ENCODE data around the gene AFF1. TPM values are rescaled to one million over a fixed set of nuclear protein-coding genes. Genes with fewer than 3 reads are reported as not detected.
"Not testable (repeated sequence)": the region's sequence is repeated elsewhere in the genome, so short reads cannot be mapped to it uniquely, and the experiment has no call there.

AFF1 gene
- total RNA-seq, 1 donor from 2014 or later = 112 TPM

DNA sequence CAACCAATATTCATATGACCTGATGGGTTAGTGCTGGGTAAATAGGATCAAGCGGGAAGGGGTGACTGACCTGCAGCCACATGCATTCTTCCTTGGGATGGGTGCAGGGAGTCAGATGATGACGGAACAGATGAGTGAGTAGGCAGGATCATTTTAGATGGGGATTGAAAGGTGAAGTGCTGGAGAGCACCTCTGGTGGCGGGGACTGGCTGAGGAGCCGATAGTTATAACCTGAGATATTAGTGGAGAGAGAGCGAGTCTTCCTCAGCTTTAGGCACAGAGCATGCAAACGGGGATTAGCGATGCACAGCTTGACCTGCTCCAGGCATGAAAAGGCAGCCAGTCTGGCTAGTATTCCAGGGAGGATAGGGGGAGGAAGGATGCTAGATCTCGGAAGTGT lies 99.1 kb downstream of the AFF1 start:
- intact Hi-C loops (cut with DNase I) = no loop called here
- TF ChIP-seq CTCF (IDR thresholded peaks at IDR 0.05) = no peak
- H3K27me3 ChIP-seq = no peaks in the 10 kb centered on the region
- H3K27ac ChIP-seq = peak overlapping the region; percentile 28 to 48
- DNase-seq (ENCODE audit: low spot score in 2 of 2) = no peak
- no peaks in the 10 kb centered on the region for H3K9me3 ChIP-seq
- no peak overlapping the region for H3K4me3 ChIP-seq
- H3K36me3 ChIP-seq = no peaks in the 10 kb centered on the region
- H3K4me1 ChIP-seq = peaks cover 21 to 70% of the 10 kb centered on the region in 2 donors

DNA sequence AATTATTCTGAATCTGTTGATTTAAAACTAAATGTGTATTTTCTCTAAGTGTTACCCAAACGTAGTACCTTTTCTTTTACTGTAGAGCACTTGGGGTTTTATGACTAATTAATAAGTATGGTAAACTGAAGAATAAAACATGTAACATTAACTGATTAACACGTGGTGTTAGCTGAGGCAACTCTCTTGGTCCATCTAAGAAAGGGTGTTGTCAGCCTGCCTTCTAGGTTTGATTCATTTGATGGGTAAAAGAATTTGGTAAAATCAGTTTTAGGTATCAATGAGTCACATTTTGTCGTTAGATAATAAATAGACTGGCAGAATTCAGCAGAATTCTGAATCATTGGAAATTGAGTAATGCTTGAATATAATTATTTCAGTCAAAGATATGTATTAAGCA lies 99.7 kb downstream of the AFF1 start:
- Histone ChIP-seq H3K9me3 (no peaks in the 10 kb centered on the region), H3K27me3 (no peaks in the 10 kb centered on the region), H3K36me3 (no peaks in the 10 kb centered on the region), H3K4me1 (peaks cover 21 to 70% of the 10 kb centered on the region in 2 donors), H3K4me3 (no peak overlapping the region), H3K27ac (peak overlapping the region in 1 of 2 donors; percentile 28)
- intact Hi-C loops (cut with DNase I) = no loop called here
- TF ChIP-seq CTCF (IDR thresholded peaks at IDR 0.05) = no peak
- DNase-seq (ENCODE audit: low spot score in 2 of 2) = no peak

GRCh38 chr4:87035881-87036509 lies 101.2 kb downstream of the AFF1 start:
- no peak for DNase-seq (ENCODE audit: low spot score in 2 of 2)
- Histone ChIP-seq H3K4me1 (peaks cover 18 to 64% of the 10 kb centered on the region in 2 donors), H3K27me3 (no peaks in the 10 kb centered on the region), H3K27ac (peak overlapping the region; percentile 47 to 82), H3K9me3 (no peaks in the 10 kb centered on the region), H3K4me3 (no peak overlapping the region), H3K36me3 (no peaks in the 10 kb centered on the region)
- TF ChIP-seq CTCF (IDR thresholded peaks at IDR 0.05) = no peak
- intact Hi-C loops (cut with DNase I) = no loop called here

DNA sequence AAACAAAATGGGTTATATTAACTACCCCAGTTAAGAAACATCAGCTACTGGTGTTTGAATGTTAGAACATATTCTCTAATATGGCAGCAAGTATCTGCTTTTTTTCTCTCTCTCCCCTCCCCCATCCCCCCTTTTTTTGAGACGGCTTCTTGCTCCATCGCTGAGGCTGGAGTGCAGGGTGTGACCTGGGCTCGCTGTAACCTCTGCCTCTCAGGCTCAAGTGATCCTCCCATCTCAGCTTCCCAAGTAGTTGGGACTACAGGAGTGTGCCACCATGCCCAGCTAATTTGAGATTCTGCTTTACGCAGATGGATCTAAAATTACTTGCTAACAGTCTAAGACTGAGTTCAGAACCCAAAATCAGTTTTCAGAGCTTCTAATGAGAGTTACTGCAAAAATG lies 101.9 kb downstream of the AFF1 start:
- TF ChIP-seq CTCF (IDR thresholded peaks at IDR 0.05) = no peak
- no peak for DNase-seq (ENCODE audit: low spot score in 2 of 2)
- H3K36me3 ChIP-seq = no peaks in the 10 kb centered on the region
- H3K27ac ChIP-seq = peak overlapping the region; percentile 82
- no peak overlapping the region for H3K4me3 ChIP-seq
- H3K27me3 ChIP-seq = no peaks in the 10 kb centered on the region
- peaks cover 16 to 64% of the 10 kb centered on the region in 2 donors for H3K4me1 ChIP-seq
- intact Hi-C loops (cut with DNase I) = no loop called here
- no peaks in the 10 kb centered on the region for H3K9me3 ChIP-seq

DNA sequence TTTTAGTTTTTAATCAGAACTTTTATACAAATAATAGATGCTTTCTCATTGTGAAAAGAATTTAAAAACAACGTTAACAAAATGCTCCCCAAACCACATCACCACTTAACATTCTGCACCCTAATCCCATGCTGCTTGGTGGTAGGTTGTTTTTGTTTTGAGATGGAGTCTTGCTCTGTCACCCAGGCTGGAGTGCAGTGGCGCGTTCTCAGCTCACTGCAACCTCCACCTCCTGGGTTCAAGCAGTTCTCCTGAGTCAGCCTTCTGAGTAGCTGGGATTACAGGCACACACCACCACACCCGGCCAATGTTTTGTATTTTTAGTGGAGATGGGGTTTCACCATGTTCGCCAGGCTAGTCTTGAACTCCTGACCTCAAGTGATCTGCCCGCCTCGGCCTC lies 102.4 kb downstream of the AFF1 start:
- H3K27ac ChIP-seq = peak overlapping the region; percentile 82
- peaks cover 16 to 61% of the 10 kb centered on the region in 2 donors for H3K4me1 ChIP-seq
- H3K27me3 ChIP-seq; H3K36me3 ChIP-seq; intact Hi-C loops (cut with DNase I); DNase-seq (ENCODE audit: low spot score in 2 of 2); H3K9me3 ChIP-seq; H3K4me3 ChIP-seq: not testable (repeated sequence)

GRCh38 chr4:87037671-87038334 lies 103.0 kb downstream of the AFF1 start:
- H3K4me1 ChIP-seq = peaks cover 15 to 55% of the 10 kb centered on the region in 2 donors
- intact Hi-C loops (cut with DNase I) = loop anchor here (2.0 kb wide), 1 partner anchor 31 kb away; no protein-coding TSS in a partner anchor

More at GRCh38 chr4:87037671-87038334, 103.0 kb downstream of the AFF1 start:
- H3K27ac ChIP-seq = peak overlapping the region; percentile 82
- TF ChIP-seq CTCF (IDR thresholded peaks at IDR 0.05) = no peak
- H3K9me3 ChIP-seq = no peaks in the 10 kb centered on the region
- no peak for DNase-seq (ENCODE audit: low spot score in 2 of 2)
- no peaks in the 10 kb centered on the region for H3K27me3 ChIP-seq
- H3K36me3 ChIP-seq = no peaks in the 10 kb centered on the region
- no peak overlapping the region for H3K4me3 ChIP-seq

All from ascending aorta (tissue), 2 donors.